DOHH2 (cell line): ENCODE measurements around the gene TTC21A.

ENCODE experiments used
- H3F3A ChIP-seq: fragments of 200-600 bp; sonication (generic), shearing (Covaris generic); 2 replicates; pipeline ENCODE4 v1.6.0; 2016; ENCODE audit warnings: antibody characterized with exemption, mild to moderate bottlenecking; ENCODE audit not compliant: control insufficient read depth, insufficient read depth
- H3K27ac ChIP-seq: fragments of 200-600 bp; sonication (generic); 2 replicates; pipeline ENCODE4 v1.5.1; 2014; ENCODE audit warnings: low read depth, mild to moderate bottlenecking, low read length, moderate library complexity
- H3K27me3 ChIP-seq: fragments of 200-600 bp; sonication (generic); 2 replicates; pipeline ENCODE4 v1.6.1; 2014; ENCODE audit warnings: mild to moderate bottlenecking, low read length, mixed read lengths; ENCODE audit not compliant: control insufficient read depth
- H3K36me3 ChIP-seq: fragments of 200-600 bp; sonication (generic); 2 replicates; pipeline ENCODE4 v1.6.1; 2014; ENCODE audit warnings: mild to moderate bottlenecking, low read length, moderate library complexity, mixed read lengths; ENCODE audit not compliant: control insufficient read depth
- H3K4me1 ChIP-seq: fragments of 200-600 bp; sonication (generic); 2 replicates; pipeline ENCODE4 v1.6.1; 2014; ENCODE audit warnings: mild to moderate bottlenecking, low read length, mixed read lengths; ENCODE audit not compliant: control insufficient read depth
- H3K4me2 ChIP-seq: fragments of 200-600 bp; sonication (generic); 2 replicates; pipeline ENCODE4 v1.6.0; 2014; ENCODE audit warnings: mild to moderate bottlenecking, low read length, moderate library complexity
- H3K4me3 ChIP-seq: fragments of 200-600 bp; sonication (generic); 2 replicates; pipeline ENCODE4 v1.5.1; 2014; ENCODE audit warnings: mild to moderate bottlenecking, low read length, mixed read lengths
- H3K79me2 ChIP-seq: fragments of 200-600 bp; sonication (generic); 2 replicates; pipeline ENCODE4 v1.6.1; 2014; ENCODE audit warnings: mild to moderate bottlenecking, low read length, mixed read lengths; ENCODE audit not compliant: control insufficient read depth
- H3K9me2 ChIP-seq: fragments of 200-600 bp; sonication (generic); replicated peaks from 2 replicates; pipeline ENCODE4 v1.6.1; 2014; ENCODE audit warnings: mild to moderate bottlenecking, low read length, mixed read lengths; ENCODE audit not compliant: control insufficient read depth
- H3K9me3 ChIP-seq: fragments of 200-600 bp; sonication (generic); 2 replicates; pipeline ENCODE4 v1.6.1; 2014; ENCODE audit warnings: antibody characterized with exemption, low read length, mixed read lengths; ENCODE audit not compliant: control insufficient read depth, insufficient read depth
- H4K20me1 ChIP-seq: fragments of 200-600 bp; sonication (generic); 2 replicates; pipeline ENCODE4 v1.6.0; 2014; ENCODE audit warnings: low read depth, mild to moderate bottlenecking, antibody characterized with exemption, low read length, moderate library complexity; ENCODE audit not compliant: control insufficient read depth, insufficient read depth
- CTCF ChIP-seq: fragments of 200-600 bp; sonication (generic); IDR thresholded peaks from one replicate; pipeline ENCODE4 v1.5.1; 2014; ENCODE audit warnings: antibody characterized with exemption, mild to moderate bottlenecking, low read depth, low read length; ENCODE audit not compliant: poor library complexity, severe bottlenecking
- EZH2phosphoT487 ChIP-seq: fragments of 200-600 bp; sonication (generic); IDR thresholded peaks from 2 replicates; pipeline ENCODE4 v1.6.1; 2017; ENCODE audit warnings: borderline replicate concordance, mild to moderate bottlenecking, antibody characterized with exemption, low read length, moderate library complexity, mixed read lengths

Gene TTC21A

GRCh38 chr3:39133093-39133490 is 25.6 kb downstream of the TTC21A start:
- Histone ChIP-seq H3K4me3 (no peak overlapping the region), H3F3A (no peaks in the 10 kb centered on the region), H3K9me2 (no peaks in the 10 kb centered on the region), H3K9me3 (no peaks in the 10 kb centered on the region), H3K27ac (no peak overlapping the region), H3K27me3 (no peaks in the 10 kb centered on the region), H3K4me1 (peaks cover 7% of the 10 kb centered on the region), H3K79me2 (no peaks in the 10 kb centered on the region), H4K20me1 (no peaks in the 10 kb centered on the region), H3K36me3 (no peaks in the 10 kb centered on the region), H3K4me2 (no peak overlapping the region)
- TF ChIP-seq EZH2phosphoT487 (no peak), CTCF (no peak)

GRCh38 chr3:39133822-39134221 is 26.3 kb downstream of the TTC21A start:
- Histone ChIP-seq H3F3A (no peaks in the 10 kb centered on the region), H3K4me1 (no peaks in the 10 kb centered on the region; the same call in 1 of the 2 replicates), H3K27me3 (no peaks in the 10 kb centered on the region), H3K36me3 (no peaks in the 10 kb centered on the region), H3K79me2 (no peaks in the 10 kb centered on the region), H4K20me1 (no peaks in the 10 kb centered on the region), H3K4me2 (no peak overlapping the region), H3K27ac (no peak overlapping the region), H3K4me3 (no peak overlapping the region), H3K9me3 (no peaks in the 10 kb centered on the region), H3K9me2 (no peaks in the 10 kb centered on the region)
- TF ChIP-seq EZH2phosphoT487: no peak
- TF ChIP-seq CTCF: no peak

- no peak overlapping the region for H3K4me2 ChIP-seq
- no peaks in the 10 kb centered on the region for H3F3A ChIP-seq
- no peaks in the 10 kb centered on the region for H3K79me2 ChIP-seq
- no peaks in the 10 kb centered on the region for H3K27me3 ChIP-seq
- H3K9me2 ChIP-seq: no peaks in the 10 kb centered on the region
- H3K4me1 ChIP-seq: no peaks in the 10 kb centered on the region
- H3K9me3 ChIP-seq: no peaks in the 10 kb centered on the region
- no peak overlapping the region for H3K27ac ChIP-seq
- H4K20me1 ChIP-seq: no peaks in the 10 kb centered on the region
- no peaks in the 10 kb centered on the region for H3K36me3 ChIP-seq
- no peak for TF ChIP-seq EZH2phosphoT487
- no peak for TF ChIP-seq CTCF
- no peak overlapping the region for H3K4me3 ChIP-seq
These were observed 26.8 kb downstream of the TTC21A start for GRCh38 chr3:39134305-39134704.
